Lung (tissue), 12 donors: ENCODE results near the gene OPCML. TPM values are rescaled to one million over a fixed set of nuclear protein-coding genes. Genes with fewer than 3 reads are reported as not detected.

Source experiments
- ATAC-seq: fragments of 200-7000 bp; cut with Tn5 transposase; one replicate; pipeline ENCODE4 v1.9.1; 2020; ENCODE audit warnings: moderate number of reproducible peaks; ENCODE audit not compliant: insufficient read depth, low FRiP score
- DNase-seq, 3 donors: peaks; one replicate each; pipeline ENCODE4 v3.0.0-alpha.2; 2013 to 2017
- H3K27ac ChIP-seq, 2 donors: one replicate each; pipeline ENCODE4 v1.5.1; 2013; ENCODE audit warnings: mild to moderate bottlenecking in 2 of 2, moderate library complexity in 2 of 2, control low read depth in 1 of 2, inconsistent platforms in 1 of 2, low read depth in 1 of 2, low read length in 1 of 2
- H3K27me3 ChIP-seq, 3 donors: one replicate each; pipeline ENCODE4 v1.5.1; 2013; ENCODE audit warnings: low read length in 2 of 3; ENCODE audit not compliant: control insufficient read depth in 3 of 3, insufficient read depth in 3 of 3
- H3K36me3 ChIP-seq, 4 donors: one replicate each; pipeline ENCODE4 v1.5.1; 2013; ENCODE audit warnings: low read length in 4 of 4, mild to moderate bottlenecking in 1 of 4, moderate library complexity in 1 of 4; ENCODE audit not compliant: control insufficient read depth in 4 of 4, insufficient read depth in 4 of 4
- H3K4me1 ChIP-seq, 5 donors: one replicate each; pipeline ENCODE4 v1.5.1; 2013; ENCODE audit warnings: low read length in 5 of 5, mild to moderate bottlenecking in 2 of 5, moderate library complexity in 1 of 5; ENCODE audit not compliant: control insufficient read depth in 5 of 5, insufficient read depth in 5 of 5
- H3K4me3 ChIP-seq: one replicate; pipeline ENCODE4 v1.5.1; 2013; ENCODE audit warnings: mild to moderate bottlenecking, control low read depth, moderate library complexity
- H3K9ac ChIP-seq, 2 donors: one replicate each; pipeline ENCODE4 v1.5.1; 2013; ENCODE audit warnings: low read length in 2 of 2, control low read depth in 1 of 2; ENCODE audit not compliant: insufficient read depth in 1 of 2
- H3K9me3 ChIP-seq, 4 donors: one replicate each; pipeline ENCODE4 v1.5.1; 2013; ENCODE audit warnings: low read length in 3 of 4, mild to moderate bottlenecking in 1 of 4, moderate library complexity in 1 of 4; ENCODE audit not compliant: control insufficient read depth in 4 of 4, insufficient read depth in 3 of 4
- WGBS, 2 donors: extraction: QIAGEN DNeasy Blood & Tissue Kit; methylation state at CpG; one replicate each; pipeline ENCODE4 v1.1.7; 2013; 5-methylcytosine and 5-hydroxymethylcytosine counted together
- polyA plus RNA-seq, 2 donors: library from polyadenylated mRNA; stranded (reverse); fragments of 200-250 nt; gene quantifications; one replicate each; pipeline ENCODE4 v1.2.1, GENCODE V29; 2013
- total RNA-seq, 2 donors: library from RNA; depleted of rRNA in 1 of 2; stranded (reverse); fragments of >200 nt in 1 of 2; gene quantifications; one replicate each; pipeline ENCODE4 v1.2.1, GENCODE V29; 2014 to 2021
- TF ChIP-seq, protein P1 (sequence below): IDR thresholded peaks from 2 replicates; pipeline ENCODE4 v1.5.1; 2012; ENCODE audit warnings: mild to moderate bottlenecking; ENCODE audit errors: control extremely low read depth, extremely low read depth
- donor health status: control.
- donor health status: control.
- donor health status: Bipolar disorder and iron deficiency.
- donor health status: healthy.
- donor health status: DM: yes; HTN: yes; CAD: no.

Gene OPCML
- total and polyA plus RNA-seq, 4 donors, result 0.49 to 0.74 TPM; not detected in 2

DNA sequence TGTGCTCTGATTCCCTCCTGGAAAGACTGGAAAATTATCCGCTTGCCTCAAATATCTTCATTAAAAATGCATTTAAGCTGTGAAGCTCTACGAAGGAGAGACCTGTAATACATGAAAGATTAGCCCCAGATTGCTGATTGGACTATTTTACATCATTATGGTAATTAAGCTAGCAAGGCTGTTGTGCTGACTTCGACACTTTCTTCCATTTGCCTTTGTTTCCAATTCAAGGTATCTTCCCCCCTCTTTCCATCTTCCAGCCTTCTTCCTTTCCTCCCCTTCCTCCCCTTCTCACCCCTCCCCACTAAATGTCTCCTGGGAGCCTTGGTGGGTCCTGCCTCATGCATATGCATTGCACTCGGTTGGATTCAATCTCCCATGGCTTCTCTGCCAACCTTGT is 710.8 kb downstream of the OPCML start:
- TF ChIP-seq, protein P1, sequence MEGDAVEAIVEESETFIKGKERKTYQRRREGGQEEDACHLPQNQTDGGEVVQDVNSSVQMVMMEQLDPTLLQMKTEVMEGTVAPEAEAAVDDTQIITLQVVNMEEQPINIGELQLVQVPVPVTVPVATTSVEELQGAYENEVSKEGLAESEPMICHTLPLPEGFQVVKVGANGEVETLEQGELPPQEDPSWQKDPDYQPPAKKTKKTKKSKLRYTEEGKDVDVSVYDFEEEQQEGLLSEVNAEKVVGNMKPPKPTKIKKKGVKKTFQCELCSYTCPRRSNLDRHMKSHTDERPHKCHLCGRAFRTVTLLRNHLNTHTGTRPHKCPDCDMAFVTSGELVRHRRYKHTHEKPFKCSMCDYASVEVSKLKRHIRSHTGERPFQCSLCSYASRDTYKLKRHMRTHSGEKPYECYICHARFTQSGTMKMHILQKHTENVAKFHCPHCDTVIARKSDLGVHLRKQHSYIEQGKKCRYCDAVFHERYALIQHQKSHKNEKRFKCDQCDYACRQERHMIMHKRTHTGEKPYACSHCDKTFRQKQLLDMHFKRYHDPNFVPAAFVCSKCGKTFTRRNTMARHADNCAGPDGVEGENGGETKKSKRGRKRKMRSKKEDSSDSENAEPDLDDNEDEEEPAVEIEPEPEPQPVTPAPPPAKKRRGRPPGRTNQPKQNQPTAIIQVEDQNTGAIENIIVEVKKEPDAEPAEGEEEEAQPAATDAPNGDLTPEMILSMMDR, result no peak
- DNase-seq, result no peak
- H3K36me3 ChIP-seq, result no peaks in the 10 kb centered on the region
- no peaks in the 10 kb centered on the region for H3K4me1 ChIP-seq
- ATAC-seq, result no peak
- peaks cover 0 to 2% (median 0%) of the 10 kb centered on the region in 4 donors for H3K9me3 ChIP-seq
- WGBS, 2 donors, result 75 to 76% methylated on average over 4 of the region's 4 CpGs
- no peak overlapping the region for H3K4me3 ChIP-seq
- no peak overlapping the region for H3K27ac ChIP-seq
- no peak overlapping the region for H3K9ac ChIP-seq
- H3K27me3 ChIP-seq, result no peaks in the 10 kb centered on the region

DNA sequence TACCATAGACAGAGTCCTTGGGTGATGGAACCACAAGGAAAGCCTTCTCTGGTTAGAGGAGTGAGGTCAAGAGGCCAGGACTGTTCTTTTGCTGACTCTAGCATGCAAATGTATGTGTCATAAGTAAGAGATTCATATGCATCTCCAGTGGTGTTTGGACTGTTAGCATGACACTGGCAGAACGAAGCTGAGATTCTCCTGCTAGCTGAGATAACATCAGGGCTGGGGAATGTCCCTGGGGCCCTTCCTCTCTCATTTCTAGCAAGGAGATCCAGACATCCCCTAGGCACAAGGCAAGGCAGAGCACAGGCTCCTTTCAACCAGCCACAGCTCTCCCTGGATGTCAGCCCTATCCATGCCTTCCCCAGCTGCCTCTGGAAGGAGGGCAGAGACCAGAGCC is 711.3 kb downstream of the OPCML start:
- H3K4me3 ChIP-seq, result no peak overlapping the region
- 47 to 54% methylated on average over 1 of the region's 1 CpG for WGBS, 2 donors

DNA sequence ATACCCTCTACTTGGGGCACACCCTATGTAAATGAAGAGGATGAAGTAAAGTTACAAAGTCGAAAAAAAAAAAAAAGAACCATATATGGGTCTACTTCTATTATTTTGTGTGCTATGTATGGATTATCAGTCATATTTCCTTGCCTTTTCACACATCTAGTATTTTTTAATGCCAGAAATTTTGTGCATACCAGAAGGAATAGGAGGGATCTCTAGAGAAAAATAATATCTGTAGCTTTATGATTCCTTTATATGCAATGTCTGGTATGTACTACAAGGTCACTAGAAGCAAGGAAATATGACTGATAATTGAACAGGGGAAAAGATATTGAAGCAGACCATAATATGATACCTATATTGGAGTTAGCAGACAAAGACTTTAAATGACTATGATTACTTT is 713.4 kb downstream of the OPCML start:
- no peak for ATAC-seq
- H3K27me3 ChIP-seq, result no peaks in the 10 kb centered on the region
- H3K4me1 ChIP-seq, result no peaks in the 10 kb centered on the region
- H3K9me3 ChIP-seq, result peaks cover 0 to 2% (median 0%) of the 10 kb centered on the region in 4 donors
- DNase-seq, result no peak
- no peak overlapping the region for H3K27ac ChIP-seq
- no peak overlapping the region for H3K9ac ChIP-seq
- H3K36me3 ChIP-seq, result no peaks in the 10 kb centered on the region
- WGBS, 2 donors, result 63 to 83% methylated on average over 1 of the region's 1 CpG
- TF ChIP-seq, protein P1, result no peak
- H3K4me3 ChIP-seq, result no peak overlapping the region

More for the DNA sequence above, 711.3 kb downstream of the OPCML start:
- Histone ChIP-seq H3K9ac (no peak overlapping the region), H3K27me3 (no peaks in the 10 kb centered on the region), H3K9me3 (peaks cover 0 to 2% (median 0%) of the 10 kb centered on the region in 4 donors), H3K27ac (no peak overlapping the region), H3K4me1 (no peaks in the 10 kb centered on the region), H3K36me3 (no peaks in the 10 kb centered on the region)
- TF ChIP-seq, protein P1, result no peak
- ATAC-seq, result no peak
- DNase-seq, result no peak

DNA sequence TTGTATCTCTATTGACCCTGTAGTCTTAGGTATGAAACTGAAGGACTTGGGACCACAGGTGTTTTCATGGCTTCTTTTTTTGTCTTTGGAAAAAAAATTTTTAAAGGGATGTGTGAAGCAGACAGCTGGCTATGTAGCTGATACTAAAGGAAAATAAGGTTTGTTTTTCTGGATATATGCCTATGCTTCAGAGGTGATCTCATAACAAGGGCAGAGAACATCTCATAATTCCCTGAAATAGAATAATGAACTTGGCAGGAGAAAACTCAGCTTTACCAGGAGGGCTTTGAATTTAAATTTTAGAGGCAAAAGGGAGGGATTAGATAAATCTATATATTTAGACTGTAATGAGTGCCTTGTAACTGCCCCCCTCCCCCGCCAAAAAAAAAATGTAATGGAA is 714.9 kb downstream of the OPCML start:
- DNase-seq (no peak), ATAC-seq (no peak)
- no peaks in the 10 kb centered on the region for H3K4me1 ChIP-seq
- no peak overlapping the region for H3K4me3 ChIP-seq
- no peaks in the 10 kb centered on the region for H3K27me3 ChIP-seq
- no peak overlapping the region for H3K9ac ChIP-seq
- no peaks in the 10 kb centered on the region for H3K9me3 ChIP-seq
- 92 to 95% methylated on average over 1 of the region's 1 CpG for WGBS, 2 donors
- H3K36me3 ChIP-seq, result no peaks in the 10 kb centered on the region
- no peak overlapping the region for H3K27ac ChIP-seq
- TF ChIP-seq, protein P1, result no peak
